Effector memory CD4-positive, alpha-beta T cell (primary cell): Measurements from ENCODE around the gene TSPAN32.

Experiments
- DNase-seq, 3 donors: peaks; one replicate each; pipeline ENCODE4 v3.0.0-alpha.2; 2020
- H3K27ac ChIP-seq: 2 replicates; pipeline ENCODE4 v1.7.0; 2013; ENCODE audit warnings: mild to moderate bottlenecking, low read length, moderate library complexity; ENCODE audit not compliant: insufficient read depth, poor library complexity, severe bottlenecking
- H3K27me3 ChIP-seq: replicated peaks from 2 replicates; pipeline ENCODE4 v1.7.0; 2013; ENCODE audit warnings: mild to moderate bottlenecking, low read length; ENCODE audit not compliant: insufficient read depth, control insufficient read depth, poor library complexity, severe bottlenecking
- H3K36me3 ChIP-seq: 2 replicates; pipeline ENCODE4 v1.7.0; 2013; ENCODE audit warnings: mild to moderate bottlenecking, low read length, moderate library complexity; ENCODE audit not compliant: control insufficient read depth, insufficient read depth
- H3K4me1 ChIP-seq: 2 replicates; pipeline ENCODE4 v1.7.0; 2013; ENCODE audit warnings: low read length, mild to moderate bottlenecking; ENCODE audit not compliant: control insufficient read depth, insufficient read depth, poor library complexity, severe bottlenecking
- H3K4me3 ChIP-seq: 2 replicates; pipeline ENCODE4 v1.7.0; 2013; ENCODE audit warnings: low read length, low read depth, mild to moderate bottlenecking; ENCODE audit not compliant: insufficient read depth, poor library complexity, severe bottlenecking
- H3K9me3 ChIP-seq: 2 replicates; pipeline ENCODE4 v1.7.0; 2013; ENCODE audit warnings: mild to moderate bottlenecking, low read length, moderate library complexity; ENCODE audit not compliant: control insufficient read depth

TSPAN32 gene

GRCh38 chr11:2316169-2316962 lies 14.6 kb downstream of the TSPAN32 start:
- H3K4me3 ChIP-seq, result no peak overlapping the region
- DNase-seq, result no peak
- H3K4me1 ChIP-seq, result peaks cover 2% of the 10 kb centered on the region
- H3K9me3 ChIP-seq, result no peaks in the 10 kb centered on the region
- H3K27ac ChIP-seq, result no peak overlapping the region
- no peaks in the 10 kb centered on the region for H3K36me3 ChIP-seq
- H3K27me3 ChIP-seq, result no peaks in the 10 kb centered on the region

DNA sequence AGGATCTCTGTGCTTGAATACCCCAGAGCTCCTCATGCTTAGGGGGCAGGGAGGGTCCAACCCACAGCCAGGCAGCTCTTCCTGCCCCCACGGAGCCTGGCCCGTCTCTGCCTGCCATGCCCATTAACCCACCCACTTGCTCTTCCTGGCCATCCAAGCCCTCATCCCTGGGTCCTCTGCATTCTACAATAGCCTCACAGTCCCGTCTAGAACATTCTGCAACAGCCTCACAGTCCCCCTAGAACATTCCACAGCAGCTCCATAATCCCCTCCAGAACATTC lies 15.1 kb downstream of the TSPAN32 start:
- Histone ChIP-seq H3K4me1 (peaks cover 2% of the 10 kb centered on the region), H3K9me3 (no peaks in the 10 kb centered on the region), H3K36me3 (no peaks in the 10 kb centered on the region), H3K27ac (no peak overlapping the region), H3K4me3 (no peak overlapping the region), H3K27me3 (no peaks in the 10 kb centered on the region)
- no peak for DNase-seq

GRCh38 chr11:2317354-2318050 lies 15.7 kb downstream of the TSPAN32 start:
- no peaks in the 10 kb centered on the region for H3K27me3 ChIP-seq
- no peaks in the 10 kb centered on the region for H3K9me3 ChIP-seq
- H3K4me3 ChIP-seq, result no peak overlapping the region
- peaks cover 2% of the 10 kb centered on the region for H3K4me1 ChIP-seq
- no peak for DNase-seq
- H3K36me3 ChIP-seq, result no peaks in the 10 kb centered on the region
- no peak overlapping the region for H3K27ac ChIP-seq

- DNase-seq, result no peak
- Histone ChIP-seq H3K27ac (no peak overlapping the region), H3K9me3 (no peaks in the 10 kb centered on the region), H3K27me3 (no peaks in the 10 kb centered on the region), H3K4me1 (peaks cover 2% of the 10 kb centered on the region), H3K4me3 (no peak overlapping the region), H3K36me3 (no peaks in the 10 kb centered on the region)
Measured at GRCh38 chr11:2318123-2318522, 16.3 kb downstream of the TSPAN32 start.

DNA sequence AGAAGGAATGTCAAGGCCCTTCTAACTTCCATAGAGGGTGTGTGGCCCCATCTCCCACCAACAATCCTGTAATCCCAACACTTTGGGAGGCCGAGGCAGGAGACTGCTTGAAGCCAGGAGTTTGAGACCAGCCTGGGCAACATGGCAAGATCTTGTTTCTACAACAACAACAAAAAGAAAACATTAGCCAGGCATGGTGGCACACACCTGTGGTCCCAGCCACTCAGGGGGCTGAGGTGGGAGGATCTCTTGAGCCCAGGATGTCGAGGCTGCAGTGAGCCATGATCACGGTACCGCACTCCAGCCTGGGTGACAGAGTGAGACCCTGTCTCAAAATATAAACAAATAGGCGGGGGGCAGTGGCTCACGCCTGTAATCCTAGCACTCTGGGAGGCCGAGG lies 16.9 kb downstream of the TSPAN32 start:
- no peak for DNase-seq
- Histone ChIP-seq H3K27ac (no peak overlapping the region), H3K36me3 (no peaks in the 10 kb centered on the region)

DNA sequence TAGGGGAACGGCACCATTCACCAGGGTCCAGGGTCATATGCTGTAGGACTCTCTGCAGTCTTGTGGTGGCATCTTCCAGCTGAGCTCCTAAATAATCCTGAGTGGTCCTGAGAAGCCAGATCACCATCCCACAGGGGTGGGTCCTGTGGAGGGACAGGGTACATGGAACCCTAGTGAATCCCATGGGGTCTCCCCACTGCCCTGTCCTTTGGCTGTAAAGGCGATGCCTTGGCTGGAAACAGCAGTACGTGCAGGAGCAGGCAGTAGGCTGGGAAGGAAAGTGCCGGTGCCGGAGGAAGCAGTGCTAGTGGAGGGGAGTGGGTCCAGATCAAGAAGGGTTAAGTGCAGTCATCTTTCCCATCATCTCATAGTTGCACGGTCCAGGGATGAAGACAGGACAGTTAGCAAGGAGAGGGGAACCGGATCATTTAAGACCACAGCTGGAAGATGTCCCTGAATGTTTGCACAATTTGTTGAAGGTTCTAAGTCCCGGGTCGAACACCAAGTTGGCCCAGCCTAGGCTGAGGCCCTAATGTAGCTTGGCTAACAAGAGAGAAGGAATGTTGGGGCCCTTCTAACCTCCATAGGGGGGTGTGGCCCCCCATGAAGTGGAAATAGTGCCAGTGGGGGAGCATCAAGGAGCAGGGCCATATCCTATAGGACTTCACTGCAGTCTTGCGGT lies 18.1 kb downstream of the TSPAN32 start:
- H3K27ac ChIP-seq, result no peak overlapping the region
- H3K9me3 ChIP-seq, result no peaks in the 10 kb centered on the region
- H3K4me1 ChIP-seq, result no peaks in the 10 kb centered on the region
- no peak for DNase-seq
- no peak overlapping the region for H3K4me3 ChIP-seq
- H3K36me3 ChIP-seq, result no peaks in the 10 kb centered on the region
- no peaks in the 10 kb centered on the region for H3K27me3 ChIP-seq

More for the DNA sequence above, 16.9 kb downstream of the TSPAN32 start:
- Histone ChIP-seq H3K27me3 (no peaks in the 10 kb centered on the region), H3K9me3 (no peaks in the 10 kb centered on the region), H3K4me1 (peaks cover 2% of the 10 kb centered on the region), H3K4me3 (no peak overlapping the region)

GRCh38 chr11:2320568-2321310 lies 18.9 kb downstream of the TSPAN32 start:
- Histone ChIP-seq H3K9me3 (no peaks in the 10 kb centered on the region), H3K27me3 (no peaks in the 10 kb centered on the region), H3K27ac (no peak overlapping the region), H3K4me3 (no peak overlapping the region), H3K36me3 (no peaks in the 10 kb centered on the region), H3K4me1 (no peaks in the 10 kb centered on the region)
- no peak for DNase-seq

DNA sequence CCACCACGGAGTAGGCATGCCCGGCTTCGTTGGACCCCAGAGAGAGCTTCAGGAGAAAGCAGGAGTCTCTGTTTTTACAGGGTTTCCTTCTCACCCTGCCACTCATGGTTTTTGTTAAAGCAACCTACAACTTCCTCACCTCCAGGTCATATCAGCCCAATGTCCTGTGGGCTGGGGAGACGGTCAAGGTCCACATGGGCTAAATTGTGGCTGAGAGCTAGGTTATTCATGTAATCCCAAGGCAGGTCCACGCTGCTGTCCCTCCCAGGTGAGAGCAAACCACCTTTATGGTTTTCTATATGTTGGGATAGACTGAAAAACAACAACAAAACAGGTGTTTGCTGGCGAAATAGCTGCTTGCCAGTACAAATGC lies 19.5 kb downstream of the TSPAN32 start:
- Histone ChIP-seq H3K4me1 (no peaks in the 10 kb centered on the region), H3K27ac (no peak overlapping the region), H3K36me3 (no peaks in the 10 kb centered on the region), H3K4me3 (no peak overlapping the region), H3K9me3 (no peaks in the 10 kb centered on the region), H3K27me3 (no peaks in the 10 kb centered on the region)
- no peak for DNase-seq

DNA sequence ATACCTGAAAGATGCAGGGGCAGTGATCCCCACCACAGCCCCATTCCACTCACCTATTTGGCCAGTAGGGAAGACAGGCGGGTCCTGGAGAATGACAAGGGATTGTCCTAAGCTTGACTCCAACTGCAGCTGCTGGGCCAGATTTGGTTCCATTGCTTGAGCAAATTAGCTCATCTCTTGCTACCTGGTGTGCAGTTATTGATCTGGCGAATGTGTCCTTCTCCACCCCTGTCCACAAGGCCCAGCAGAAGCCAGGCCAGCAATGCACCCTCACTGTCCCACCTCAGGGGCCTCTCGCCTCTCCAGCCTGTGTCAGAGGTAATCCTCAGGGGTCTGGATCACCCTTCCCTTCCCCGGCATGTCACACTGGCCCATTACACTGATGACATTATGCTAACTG lies 23.3 kb downstream of the TSPAN32 start:
- Histone ChIP-seq H3K4me1 (no peaks in the 10 kb centered on the region), H3K27me3 (no peaks in the 10 kb centered on the region), H3K27ac (no peak overlapping the region), H3K4me3 (no peak overlapping the region), H3K9me3 (no peaks in the 10 kb centered on the region), H3K36me3 (no peaks in the 10 kb centered on the region)
- DNase-seq, result no peak
